H1 (cell line): Measurements from ENCODE around the gene KIF27. TPM values are rescaled to one million over a fixed set of nuclear protein-coding genes. Genes with fewer than 3 reads are reported as not detected.

Source experiments
- CTCF ChIA-PET: fragments of 300-600 bp; sonication (Branson Sonifier 250); formaldehyde crosslinking; loops from one replicate; lab custom pipeline; 2021; ENCODE audit not compliant: partially characterized antibody; lab: Charles Lee
- POLR2A ChIA-PET: fragments of 300-600 bp; sonication (Branson Sonifier 250); formaldehyde crosslinking; loops from one replicate; lab custom pipeline; 2021; ENCODE audit warnings: inconsistent platforms; ENCODE audit not compliant: partially characterized antibody; lab: Charles Lee
- DNase-seq, 2 experiments: peaks; one replicate each; pipeline versions ENCODE4 v3.0.0 to v3.0.0-alpha.2; 2010 to 2022; ENCODE audit warnings: low spot score in 2 of 2, low read depth in 1 of 2, mixed read lengths in 1 of 2
- FAIRE-seq: peaks from 2 replicates; lab custom pipeline; 2011; peaks lifted over from hg19 to GRCh38; lab: Jason Lieb, UNC
- H2AFZ ChIP-seq: 2 replicates; pipeline ENCODE4 v1.8.1; 2012; ENCODE audit warnings: low read length, inconsistent platforms
- H2AK5ac ChIP-seq: 2 replicates; pipeline ENCODE4 v1.6.1; 2013; ENCODE audit warnings: low read depth, low read length
- H2BK120ac ChIP-seq: replicated peaks from 2 replicates; pipeline ENCODE3; 2013; ENCODE audit warnings: low read depth, low read length, inconsistent platforms
- H2BK12ac ChIP-seq: 2 replicates; pipeline ENCODE4 v1.6.1; 2013; ENCODE audit warnings: low read depth, low read length
- H2BK15ac ChIP-seq: 2 replicates; pipeline ENCODE4 v1.6.1; 2013; ENCODE audit warnings: low read length
- H2BK20ac ChIP-seq: 2 replicates; pipeline ENCODE4 v1.6.1; 2013; ENCODE audit warnings: low read length
- H2BK5ac ChIP-seq: 2 replicates; pipeline ENCODE4 v1.6.1; 2013; ENCODE audit warnings: low read depth, low read length
- H3K14ac ChIP-seq: 2 replicates; pipeline ENCODE4 v1.6.1; 2013; ENCODE audit warnings: inconsistent platforms; ENCODE audit not compliant: insufficient read length
- H3K18ac ChIP-seq: 2 replicates; pipeline ENCODE4 v1.6.1; 2013; ENCODE audit warnings: low read length; ENCODE audit errors: extremely low read depth
- H3K23ac ChIP-seq: 2 replicates; pipeline ENCODE4 v1.6.1; 2013; ENCODE audit warnings: inconsistent platforms; ENCODE audit not compliant: insufficient read length
- H3K23me2 ChIP-seq: 2 replicates; pipeline ENCODE4 v1.6.1; 2013; ENCODE audit warnings: low read depth, low read length
- H3K27ac ChIP-seq: 2 replicates; pipeline ENCODE4 v1.6.1; 2011; ENCODE audit warnings: low read depth, low read length, inconsistent platforms
- H3K27me3 ChIP-seq, 4 experiments: replicated peaks in 1 of 4; 1 replicate in 1 of 4; 2 replicates in 3 of 4; pipeline versions ENCODE4 v1.6.1 to v1.8.1; 2011 to 2013; ENCODE audit warnings: low read length in 3 of 4, mild to moderate bottlenecking in 3 of 4, inconsistent platforms in 2 of 4, mixed read lengths in 2 of 4, moderate library complexity in 1 of 4; ENCODE audit not compliant: control insufficient read depth in 3 of 4, insufficient read depth in 3 of 4; ENCODE audit errors: extremely low read depth in 1 of 4
- H3K36me3 ChIP-seq, 4 experiments: 2 replicates each; pipeline versions ENCODE4 v1.6.1 to v1.8.1; 2011 to 2013; ENCODE audit warnings: mild to moderate bottlenecking in 4 of 4, low read length in 3 of 4, moderate library complexity in 2 of 4, control low read depth in 1 of 4, inconsistent platforms in 1 of 4; ENCODE audit not compliant: insufficient read depth in 4 of 4, control insufficient read depth in 2 of 4
- H3K4ac ChIP-seq: replicated peaks from 2 replicates; pipeline ENCODE3; 2013; ENCODE audit warnings: low read length, low read depth, mixed read lengths, inconsistent platforms; ENCODE audit not compliant: insufficient read length
- H3K4me1 ChIP-seq, 4 experiments: replicated peaks in 1 of 4; 1 replicate in 1 of 4; 2 replicates in 3 of 4; pipeline versions ENCODE4 v1.6.1 to v1.8.1; 2011 to 2013; ENCODE audit warnings: low read length in 3 of 4, inconsistent platforms in 2 of 4, mixed read lengths in 1 of 4; ENCODE audit not compliant: insufficient read depth in 4 of 4, control insufficient read depth in 3 of 4
- H3K4me2 ChIP-seq, 2 experiments: 2 replicates each; pipeline versions ENCODE4 v1.6.1 to v1.8.1; 2011 to 2013; ENCODE audit warnings: low read depth in 2 of 2, low read length in 2 of 2, control low read depth in 1 of 2, inconsistent platforms in 1 of 2, mild to moderate bottlenecking in 1 of 2; ENCODE audit not compliant: insufficient read depth in 1 of 2
- H3K4me3 ChIP-seq, 4 experiments: fragments of 200-600, 300-600 bp in 1 of 4; sonication (generic), shearing (Covaris generic), sonication (Bioruptor Twin) in 1 of 4; 2 replicates each; pipeline versions ENCODE4 v1.5.1 to v1.8.1; 2011 to 2016; ENCODE audit warnings: low read length in 4 of 4, low read depth in 3 of 4, control low read depth in 2 of 4, inconsistent platforms in 2 of 4, mild to moderate bottlenecking in 2 of 4, mixed read lengths in 1 of 4, moderate library complexity in 1 of 4; ENCODE audit not compliant: insufficient read depth in 2 of 4; ENCODE audit errors: extremely low read depth in 1 of 4
- H3K56ac ChIP-seq: replicated peaks from 2 replicates; pipeline ENCODE3; 2013; ENCODE audit warnings: low read depth, mild to moderate bottlenecking, mixed read lengths, low read length, inconsistent platforms; ENCODE audit not compliant: insufficient read length
- H3K79me1 ChIP-seq: 2 replicates; pipeline ENCODE4 v1.6.1; 2013; ENCODE audit warnings: low read depth, low read length, control low read depth
- H3K79me2 ChIP-seq, 2 experiments: 2 replicates each; pipeline versions ENCODE4 v1.6.1 to v1.8.1; 2012 to 2013; ENCODE audit warnings: low read length in 2 of 2, mild to moderate bottlenecking in 2 of 2, inconsistent platforms in 1 of 2; ENCODE audit not compliant: insufficient read depth in 2 of 2, control insufficient read depth in 1 of 2
- H3K9ac ChIP-seq, 4 experiments: replicated peaks in 1 of 4; 1 replicate in 1 of 4; 2 replicates in 3 of 4; pipeline versions ENCODE4 v1.6.1 to v1.8.1; 2011 to 2013; ENCODE audit warnings: low read depth in 3 of 4, low read length in 3 of 4, control low read depth in 2 of 4, mild to moderate bottlenecking in 2 of 4, moderate library complexity in 2 of 4, inconsistent platforms in 1 of 4; ENCODE audit errors: extremely low read depth in 1 of 4
- H3K9me3 ChIP-seq, 2 experiments: 2 replicates each; pipeline versions ENCODE4 v1.6.1 to v1.8.1; 2012 to 2013; ENCODE audit warnings: mild to moderate bottlenecking in 2 of 2, moderate library complexity in 2 of 2, control low read depth in 1 of 2, inconsistent platforms in 1 of 2, low read depth in 1 of 2, low read length in 1 of 2, mixed read lengths in 1 of 2; ENCODE audit not compliant: insufficient read depth in 2 of 2
- H4K20me1 ChIP-seq, 2 experiments: replicated peaks in 1 of 2; 2 replicates each; pipeline versions ENCODE3 to v1.8.1; 2011 to 2013; ENCODE audit warnings: inconsistent platforms in 2 of 2, low read length in 2 of 2, mild to moderate bottlenecking in 1 of 2; ENCODE audit not compliant: insufficient read depth in 2 of 2, control insufficient read depth in 1 of 2
- H4K5ac ChIP-seq: 2 replicates; pipeline ENCODE4 v1.6.1; 2013; ENCODE audit warnings: low read length, low read depth, mixed read lengths, inconsistent platforms; ENCODE audit not compliant: insufficient read length
- H4K8ac ChIP-seq: 2 replicates; pipeline ENCODE4 v1.8.0; 2013; ENCODE audit warnings: mild to moderate bottlenecking, moderate library complexity, low read length, inconsistent platforms; ENCODE audit not compliant: insufficient read depth; ENCODE audit errors: extremely low read depth
- H4K91ac ChIP-seq: replicated peaks from 2 replicates; pipeline ENCODE3; 2013; ENCODE audit warnings: low read length, mixed read lengths, inconsistent platforms; ENCODE audit not compliant: insufficient read length
- POLR2A ChIP-seq, 2 experiments: IDR thresholded peaks; 1 replicate in 1 of 2; 2 replicates in 1 of 2; pipeline ENCODE4 v1.6.1; 2011; ENCODE audit warnings: low read depth in 2 of 2, low read length in 2 of 2, mild to moderate bottlenecking in 2 of 2; ENCODE audit errors: control extremely low read depth in 1 of 2
- POLR2AphosphoS5 ChIP-seq: IDR thresholded peaks from 2 replicates; pipeline ENCODE4 v1.6.1; 2011; ENCODE audit warnings: low read depth, low read length
- RBBP5 ChIP-seq: IDR thresholded peaks from 2 replicates; pipeline ENCODE4 v1.7.1; 2012; ENCODE audit warnings: low read depth, mild to moderate bottlenecking, inconsistent platforms, low read length, moderate library complexity, borderline replicate concordance
- WGBS, 2 experiments: shearing (Covaris generic) in 1 of 2; methylation state at CpG; one replicate each; pipeline versions ENCODE4 v1.1.6 to v1.1.7; 2013 to 2015; ENCODE audit warnings: low lambda C conversion rate in 2 of 2, mixed read lengths in 2 of 2, inconsistent platforms in 1 of 2, low coverage in 1 of 2, missing lambda C conversion rate in 1 of 2; ENCODE audit not compliant: insufficient replicate concordance in 2 of 2, insufficient coverage in 1 of 2, insufficient read length in 1 of 2; ENCODE audit errors: extremely low coverage in 1 of 2, missing lambda C conversion rate in 1 of 2; 5-methylcytosine and 5-hydroxymethylcytosine counted together
- polyA plus RNA-seq, 7 experiments: library from polyadenylated mRNA; depleted of rRNA in 3 of 7; stranded (reverse) in 5 of 7; unstranded in 2 of 7; fragments of >200 nt in 5 of 7; fragments of 200-250 nt in 2 of 7; gene quantifications; 1 replicate in 5 of 7; 2 replicates in 1 of 7; 4 replicates in 1 of 7; pipeline versions ENCODE4 v1.2.1 to v1.2.3, GENCODE V29; 2011 to 2013; ENCODE audit warnings: missing spikeins in 2 of 7, mixed read lengths in 2 of 7
- total RNA-seq: library from RNA; stranded (reverse); fragmentation: NEBNext Ultra II Directional; extraction: Animal tissue kit (Norgen Biotek cat#: 25700); gene quantifications from 2 replicates; pipeline ENCODE4 v1.2.1, GENCODE V29; 2021

KIF27 gene
- total and polyA plus RNA-seq, 2 of the 8 experiments (the other 6 are each of a cell fraction or from before 2014, with no cell fraction given): 0.47 to 7.0 TPM

DNA sequence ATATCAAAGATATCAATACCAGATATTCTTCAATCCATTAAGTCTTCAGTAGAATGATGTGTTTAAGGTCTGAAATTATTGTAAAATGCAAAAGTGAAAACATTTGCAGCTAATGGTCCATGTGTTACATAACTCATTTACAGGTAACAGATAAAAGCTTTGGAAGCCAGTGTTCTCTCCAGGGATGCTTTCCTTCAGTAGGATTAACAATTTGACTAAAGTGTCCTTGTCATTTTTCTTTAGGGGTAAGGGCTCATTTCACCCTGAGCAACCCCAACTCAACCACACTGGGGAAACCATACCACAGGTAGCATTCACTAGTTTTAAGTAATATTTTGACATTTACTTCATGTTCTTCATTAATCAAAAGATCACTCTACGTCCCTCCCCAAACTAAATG is 45.8 kb upstream of the KIF27 start:
- Histone ChIP-seq H4K91ac (no peak overlapping the region), H2BK5ac (no peak overlapping the region), H3K14ac (no peak overlapping the region), H3K4me2 (no peak overlapping the region), H4K5ac (no peak overlapping the region), H3K9ac (no peak overlapping the region), H2BK120ac (no peak overlapping the region), H3K27ac (no peak overlapping the region), H3K9me3 (no peaks in the 10 kb centered on the region), H2AFZ (no peak overlapping the region), H3K4ac (no peak overlapping the region), H3K23ac (no peak overlapping the region), H3K23me2 (no peaks in the 10 kb centered on the region), H2BK20ac (no peak overlapping the region), H2AK5ac (no peak overlapping the region), H3K27me3 (no peaks in the 10 kb centered on the region), H2BK15ac (no peak overlapping the region), H3K18ac (no peak overlapping the region), H3K36me3 (peaks cover 24 to 56% (median 38%) of the 10 kb centered on the region in 4 experiments), H2BK12ac (no peak overlapping the region), H3K79me1 (no peaks in the 10 kb centered on the region; the same call in 1 of the 2 replicates), H4K20me1 (peaks cover under 1 to 2% of the 10 kb centered on the region in 2 experiments), H3K56ac (no peak overlapping the region), H3K4me3 (no peak overlapping the region), H3K4me1 (no peaks in the 10 kb centered on the region), H4K8ac (no peak overlapping the region), H3K79me2 (peaks cover 0 to 4% of the 10 kb centered on the region in 2 experiments; a peak in 1 of 4 replicates)
- ChIA-PET POLR2A (interaction anchor here (0.8 to 10.4 kb wide), 10 partner anchors 10 to 294 kb away, joined by 3 to 269 read pairs (median 4); partner anchors contain the start of genes HNRNPK and RMI1), CTCF (interaction anchor here (1.7 kb wide), 1 partner anchor 11 kb away, joined by 5 read pairs; no protein-coding TSS in a partner anchor)
- 96% methylated on average over 1 of the region's 1 CpG; no CpG with 5 or more reads in 1 of the 2 experiments for WGBS, 2 experiments
- FAIRE-seq: no peak
- no peak for DNase-seq
- TF ChIP-seq RBBP5 (no peak), POLR2A (IDR thresholded peaks at IDR 0.05; ENCODE audit: control extremely low read depth in 1 of 2, low read depth in 2 of 2, low read length in 2 of 2) (peak; percentile 44 to 66), POLR2AphosphoS5 (peak; percentile 64)
